Measurements from ENCODE around the gene C3orf49. TPM values are rescaled to one million over a fixed set of nuclear protein-coding genes. Genes with fewer than 3 reads are reported as not detected.
A peak's percentile ranks its signal among the peaks of the same experiment; 100 is the strongest.

C3orf49 gene
- total RNA-seq, result not detected in 2 replicates

GRCh38 chr3:63819151-63819398 is at the start of gene C3orf49:
TSS of gene C3orf49 (plus strand) at chr3:63819299. CDS start at chr3:63819472, 173 bp downstream.
- H3K4me3 ChIP-seq (ENCODE audit: low read depth, low read length), result no peak within 1 kb of the TSS
- DNase-seq (ENCODE audit: low read depth), result no peak

GRCh38 chr3:63774781-63775180 is 44.3 kb upstream of the C3orf49 start:
- DNase-seq (ENCODE audit: low read depth), result peak; percentile 42

More at GRCh38 chr3:63819151-63819398, at the start of gene C3orf49:
- no peak for TF ChIP-seq CTCF (IDR thresholded peaks at IDR 0.05; ENCODE audit: insufficient read depth, low read depth, low read length)

GRCh38 chr3:63779227-63779626 is 39.9 kb upstream of the C3orf49 start:
- no peak for DNase-seq (ENCODE audit: low read depth)
- no peak for TF ChIP-seq CTCF (IDR thresholded peaks at IDR 0.05; ENCODE audit: insufficient read depth, low read depth, low read length)
- H3K4me3 ChIP-seq (ENCODE audit: low read depth, low read length), result no peak overlapping the region

More at GRCh38 chr3:63774781-63775180, 44.3 kb upstream of the C3orf49 start:
- no peak for TF ChIP-seq CTCF (IDR thresholded peaks at IDR 0.05; ENCODE audit: insufficient read depth, low read depth, low read length)
- H3K4me3 ChIP-seq (ENCODE audit: low read depth, low read length), result no peak overlapping the region

- peak; percentile 45 for TF ChIP-seq CTCF (IDR thresholded peaks at IDR 0.05; ENCODE audit: insufficient read depth, low read depth, low read length)
- no peak overlapping the region for H3K4me3 ChIP-seq (ENCODE audit: low read depth, low read length)
- DNase-seq (ENCODE audit: low read depth), result peak; percentile 81
Observed at GRCh38 chr3:63791974-63792373, 27.1 kb upstream of the C3orf49 start.

- no peak overlapping the region for H3K4me3 ChIP-seq (ENCODE audit: low read depth, low read length)
- TF ChIP-seq CTCF (IDR thresholded peaks at IDR 0.05; ENCODE audit: insufficient read depth, low read depth, low read length), result no peak
- DNase-seq (ENCODE audit: low read depth), result no peak
Observed at GRCh38 chr3:63795438-63795837, 23.7 kb upstream of the C3orf49 start.

GRCh38 chr3:63798544-63798943 is 20.6 kb upstream of the C3orf49 start:
- no peak for DNase-seq (ENCODE audit: low read depth)
- no peak for TF ChIP-seq CTCF (IDR thresholded peaks at IDR 0.05; ENCODE audit: insufficient read depth, low read depth, low read length)
- no peak overlapping the region for H3K4me3 ChIP-seq (ENCODE audit: low read depth, low read length)

GRCh38 chr3:63798949-63799348 is 20.1 kb upstream of the C3orf49 start:
- no peak overlapping the region for H3K4me3 ChIP-seq (ENCODE audit: low read depth, low read length)
- TF ChIP-seq CTCF (IDR thresholded peaks at IDR 0.05; ENCODE audit: insufficient read depth, low read depth, low read length), result no peak
- no peak for DNase-seq (ENCODE audit: low read depth)
